ENCODE measurements around the gene C17orf67. TPM values are rescaled to one million over a fixed set of nuclear protein-coding genes. Genes with fewer than 3 reads are reported as not detected.

C17orf67 gene
- total RNA-seq, 4 donors from 2014 or later, result 0.24 to 1.2 (median 1.2) TPM

GRCh38 chr17:56781906-56782305 lies 51.8 kb downstream of the C17orf67 start:
- H3K36me3 ChIP-seq, result no peaks in the 10 kb centered on the region
- TF ChIP-seq CTCF (IDR thresholded peaks at IDR 0.05) (no peak), POLR2A (IDR thresholded peaks at IDR 0.05) (no peak)
- H3K4me1 ChIP-seq, result no peaks in the 10 kb centered on the region
- DNase-seq, result no peak
- no peaks in the 10 kb centered on the region for H3K9me3 ChIP-seq
- H3K4me3 ChIP-seq (replicated peaks in 1 of 3), result no peak overlapping the region
- no peak overlapping the region for H3K27ac ChIP-seq
- intact Hi-C loops (cut with DNase I), result no loop called here
- WGBS, 2 donors, result 68 to 71% methylated on average over 6 of the region's 6 CpGs
- no peaks in the 10 kb centered on the region for H3K27me3 ChIP-seq

DNA sequence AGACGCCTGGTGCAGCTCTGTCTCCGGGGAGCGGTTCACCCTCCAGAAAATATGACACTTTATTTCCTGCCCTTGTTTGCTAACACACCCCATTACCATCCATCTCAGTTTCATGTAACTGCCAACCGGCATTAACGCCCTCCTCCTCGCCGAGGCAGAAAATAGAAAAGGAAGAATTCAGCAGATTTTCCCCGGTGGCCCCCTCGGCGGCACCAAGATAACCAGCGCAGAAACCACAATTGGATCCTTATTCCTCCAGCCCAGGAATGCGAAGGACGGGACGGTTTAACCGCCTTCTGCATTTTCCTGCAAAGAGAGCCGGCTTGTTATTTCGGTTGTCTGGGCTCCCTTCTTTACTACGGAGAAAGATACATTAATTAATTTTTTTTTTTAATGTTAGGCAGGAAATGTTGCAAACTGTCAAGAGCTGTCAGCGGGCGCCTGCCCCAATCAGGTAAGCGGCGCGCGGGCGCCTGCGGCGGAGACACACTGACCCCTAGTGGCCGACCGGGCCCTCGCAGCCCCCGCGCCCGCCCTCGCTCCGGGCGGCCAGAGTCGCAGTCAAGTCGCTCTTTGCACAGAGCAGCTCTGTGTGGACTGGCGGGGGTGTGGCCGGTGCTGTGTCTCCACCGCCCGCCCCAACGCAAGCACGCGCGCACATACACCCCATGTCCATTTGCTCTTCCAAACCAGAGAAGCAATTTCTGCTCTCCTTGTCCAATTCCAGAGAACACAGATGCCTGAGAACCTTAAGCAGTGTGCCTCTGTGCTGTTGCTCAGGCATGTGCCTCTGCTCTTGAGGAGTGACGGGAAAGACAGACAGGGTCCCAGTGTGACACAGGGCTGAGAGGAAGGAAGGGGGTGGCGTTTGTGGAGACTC lies 53.6 kb downstream of the C17orf67 start:
- H3K4me1 ChIP-seq, result no peaks in the 10 kb centered on the region
- TF ChIP-seq CTCF (IDR thresholded peaks at IDR 0.05) (peak; percentile 60 to 100 (median 92)), POLR2A (IDR thresholded peaks at IDR 0.05) (no peak)
- H3K27ac ChIP-seq, result no peak overlapping the region
- no peaks in the 10 kb centered on the region for H3K36me3 ChIP-seq
- WGBS, 2 donors, result 1 to 3% methylated on average over 28 to 37 of the region's 48 CpGs
- DNase-seq, result peak; percentile 63 to 72
- no peaks in the 10 kb centered on the region for H3K9me3 ChIP-seq
- intact Hi-C loops (cut with DNase I), result no loop called here
- H3K27me3 ChIP-seq, result no peaks in the 10 kb centered on the region
- peak overlapping the region in 1 of 3 donors; percentile 17 for H3K4me3 ChIP-seq (replicated peaks in 1 of 3)

- Histone ChIP-seq H3K4me1 (no peaks in the 10 kb centered on the region), H3K4me3 (replicated peaks in 1 of 3) (no peak overlapping the region), H3K27ac (no peak overlapping the region), H3K36me3 (no peaks in the 10 kb centered on the region), H3K27me3 (no peaks in the 10 kb centered on the region), H3K9me3 (no peaks in the 10 kb centered on the region)
- no peak for TF ChIP-seq CTCF (IDR thresholded peaks at IDR 0.05)
- TF ChIP-seq POLR2A (IDR thresholded peaks at IDR 0.05), result no peak
- WGBS, 2 donors, result 77 to 79% methylated on average over 4 of the region's 4 CpGs
- DNase-seq, result no peak
- intact Hi-C loops (cut with DNase I), result no loop called here
Measured at GRCh38 chr17:56779322-56779721, 54.4 kb downstream of the C17orf67 start.

DNA sequence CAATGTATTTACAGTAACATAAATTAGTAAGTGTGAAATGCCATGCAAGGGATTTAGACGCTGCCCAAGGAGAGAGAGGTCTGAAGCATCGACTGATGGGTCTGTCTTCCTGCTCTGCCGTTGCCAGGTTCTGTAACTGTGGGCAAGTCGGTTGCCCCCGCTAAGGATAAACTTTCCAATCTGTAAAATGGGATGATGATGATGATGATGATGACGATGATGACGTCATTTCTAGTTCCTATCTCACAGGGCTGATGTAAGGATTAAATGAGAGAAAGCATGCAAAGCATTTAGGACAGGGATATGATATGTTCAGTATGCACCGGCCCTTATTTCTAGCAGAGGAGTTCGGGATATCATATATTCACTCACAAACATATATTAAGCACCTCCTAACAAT lies 54.8 kb downstream of the C17orf67 start:
- H3K27ac ChIP-seq, result no peak overlapping the region
- H3K4me1 ChIP-seq, result no peaks in the 10 kb centered on the region
- no peak for DNase-seq
- no peak overlapping the region for H3K4me3 ChIP-seq (replicated peaks in 1 of 3)
- no peak for TF ChIP-seq CTCF (IDR thresholded peaks at IDR 0.05)
- TF ChIP-seq POLR2A (IDR thresholded peaks at IDR 0.05), result no peak
- no peaks in the 10 kb centered on the region for H3K27me3 ChIP-seq
- H3K9me3 ChIP-seq, result no peaks in the 10 kb centered on the region
- no peaks in the 10 kb centered on the region for H3K36me3 ChIP-seq
- 92 to 96% methylated on average over 9 of the region's 9 CpGs for WGBS, 2 donors
- intact Hi-C loops (cut with DNase I), result no loop called here

GRCh38 chr17:56777859-56778258 lies 55.9 kb downstream of the C17orf67 start:
- H3K4me1 ChIP-seq, result no peaks in the 10 kb centered on the region
- no peaks in the 10 kb centered on the region for H3K9me3 ChIP-seq
- no peak overlapping the region for H3K27ac ChIP-seq
- WGBS, 2 donors, result 80% methylated on average over 7 of the region's 7 CpGs
- H3K36me3 ChIP-seq, result no peaks in the 10 kb centered on the region
- no peak for DNase-seq
- no peaks in the 10 kb centered on the region for H3K27me3 ChIP-seq
- H3K4me3 ChIP-seq (replicated peaks in 1 of 3), result no peak overlapping the region
- TF ChIP-seq POLR2A (IDR thresholded peaks at IDR 0.05), result no peak
- TF ChIP-seq CTCF (IDR thresholded peaks at IDR 0.05), result no peak
- intact Hi-C loops (cut with DNase I), result no loop called here
